ENCODE data around the gene SPATA31E1. TPM values are rescaled to one million over a fixed set of nuclear protein-coding genes. Genes with fewer than 3 reads are reported as not detected.

Gene SPATA31E1
- total and polyA plus RNA-seq, 2 donors (not counting 1 experiment from before 2014, with no cell fraction given) = not detected

- TF ChIP-seq EZH2 (IDR thresholded peaks at IDR 0.05; ENCODE audit: low read length, missing control alignments) (no peak), CTCF (conservative IDR thresholded peaks at IDR 0.05 in 1 of 2, IDR thresholded peaks at IDR 0.05 in 1 of 2; ENCODE audit: low read depth in 1 of 2, low read length in 2 of 2) (no peak)
Observed at GRCh38 chr9:87859786-87860185, 22.9 kb upstream of the SPATA31E1 start.

GRCh38 chr9:87861332-87861731, 21.3 kb upstream of the SPATA31E1 start:
- DNase-seq (ENCODE audit: low read depth in 2 of 2) = no peak

More at GRCh38 chr9:87859786-87860185, 22.9 kb upstream of the SPATA31E1 start:
- no peaks in the 10 kb centered on the region for H4K20me1 ChIP-seq (ENCODE audit: control insufficient read depth, extremely low read depth, insufficient read depth, low read length)
- no peaks in the 10 kb centered on the region for H3K79me2 ChIP-seq (ENCODE audit: control insufficient read depth, insufficient read depth, low read length)
- H3K9me3 ChIP-seq (ENCODE audit: control insufficient read depth, insufficient read depth, low read depth, low read length) = no peaks in the 10 kb centered on the region
- H3K27ac ChIP-seq (ENCODE audit: insufficient read depth, low read length) = no peak overlapping the region
- H2AFZ ChIP-seq (ENCODE audit: low read length) = no peak overlapping the region
- H3K36me3 ChIP-seq (ENCODE audit: control insufficient read depth, insufficient read depth, low read length) = no peaks in the 10 kb centered on the region
- H3K4me1 ChIP-seq (ENCODE audit: control insufficient read depth, extremely low read depth, insufficient read depth, low read length) = peaks cover 8% of the 10 kb centered on the region
- no peak overlapping the region for H3K4me3 ChIP-seq (replicated peaks in 1 of 4; ENCODE audit: control extremely low read depth in 1 of 4, insufficient read depth in 1 of 4, low read depth in 3 of 4, low read length in 4 of 4)
- H3K9ac ChIP-seq (ENCODE audit: insufficient read depth, low read length) = no peak overlapping the region
- H3K27me3 ChIP-seq (ENCODE audit: control insufficient read depth, insufficient read depth, low read length) = no peaks in the 10 kb centered on the region
- no peak for DNase-seq (ENCODE audit: low read depth in 2 of 2)
- no peak overlapping the region for H3K4me2 ChIP-seq (ENCODE audit: extremely low read depth, insufficient read depth, low read length)

GRCh38 chr9:87862536-87863268, 20.0 kb upstream of the SPATA31E1 start:
- H3K79me2 ChIP-seq (ENCODE audit: control insufficient read depth, insufficient read depth, low read length) = no peaks in the 10 kb centered on the region
- no peaks in the 10 kb centered on the region for H3K36me3 ChIP-seq (ENCODE audit: control insufficient read depth, insufficient read depth, low read length)
- peaks cover 8% of the 10 kb centered on the region for H3K4me1 ChIP-seq (ENCODE audit: control insufficient read depth, extremely low read depth, insufficient read depth, low read length)
- H3K9ac ChIP-seq (ENCODE audit: insufficient read depth, low read length) = no peak overlapping the region
- no peaks in the 10 kb centered on the region for H3K9me3 ChIP-seq (ENCODE audit: control insufficient read depth, insufficient read depth, low read depth, low read length)
- peak; percentile 62 to 87 for DNase-seq (ENCODE audit: low read depth in 2 of 2)
- TF ChIP-seq EZH2 (IDR thresholded peaks at IDR 0.05; ENCODE audit: low read length, missing control alignments) (no peak), CTCF (conservative IDR thresholded peaks at IDR 0.05 in 1 of 2, IDR thresholded peaks at IDR 0.05 in 1 of 2; ENCODE audit: low read depth in 1 of 2, low read length in 2 of 2) (no peak)
- no peak overlapping the region for H3K4me3 ChIP-seq (replicated peaks in 1 of 4; ENCODE audit: control extremely low read depth in 1 of 4, insufficient read depth in 1 of 4, low read depth in 3 of 4, low read length in 4 of 4)
- H3K27ac ChIP-seq (ENCODE audit: insufficient read depth, low read length) = peak overlapping the region; percentile 6
- no peaks in the 10 kb centered on the region for H4K20me1 ChIP-seq (ENCODE audit: control insufficient read depth, extremely low read depth, insufficient read depth, low read length)
- H3K27me3 ChIP-seq (ENCODE audit: control insufficient read depth, insufficient read depth, low read length) = no peaks in the 10 kb centered on the region
- no peak overlapping the region for H2AFZ ChIP-seq (ENCODE audit: low read length)
- H3K4me2 ChIP-seq (ENCODE audit: extremely low read depth, insufficient read depth, low read length) = peak overlapping the region; percentile 17

More at GRCh38 chr9:87861332-87861731, 21.3 kb upstream of the SPATA31E1 start:
- Histone ChIP-seq H4K20me1 (ENCODE audit: control insufficient read depth, extremely low read depth, insufficient read depth, low read length) (no peaks in the 10 kb centered on the region), H2AFZ (ENCODE audit: low read length) (no peak overlapping the region), H3K27me3 (ENCODE audit: control insufficient read depth, insufficient read depth, low read length) (no peaks in the 10 kb centered on the region), H3K4me2 (ENCODE audit: extremely low read depth, insufficient read depth, low read length) (no peak overlapping the region), H3K4me1 (ENCODE audit: control insufficient read depth, extremely low read depth, insufficient read depth, low read length) (peaks cover 8% of the 10 kb centered on the region), H3K9me3 (ENCODE audit: control insufficient read depth, insufficient read depth, low read depth, low read length) (no peaks in the 10 kb centered on the region), H3K4me3 (replicated peaks in 1 of 4; ENCODE audit: control extremely low read depth in 1 of 4, insufficient read depth in 1 of 4, low read depth in 3 of 4, low read length in 4 of 4) (no peak overlapping the region), H3K9ac (ENCODE audit: insufficient read depth, low read length) (no peak overlapping the region), H3K79me2 (ENCODE audit: control insufficient read depth, insufficient read depth, low read length) (no peaks in the 10 kb centered on the region), H3K36me3 (ENCODE audit: control insufficient read depth, insufficient read depth, low read length) (no peaks in the 10 kb centered on the region), H3K27ac (ENCODE audit: insufficient read depth, low read length) (no peak overlapping the region)
- TF ChIP-seq EZH2 (IDR thresholded peaks at IDR 0.05; ENCODE audit: low read length, missing control alignments) = no peak
- TF ChIP-seq CTCF (conservative IDR thresholded peaks at IDR 0.05 in 1 of 2, IDR thresholded peaks at IDR 0.05 in 1 of 2; ENCODE audit: low read depth in 1 of 2, low read length in 2 of 2) = no peak

Measured in fibroblast of lung (primary cell).